GM12873 (cell line): ENCODE data around the gene SOX15.

Experiments
- TF ChIP-seq, protein P1 (sequence below): IDR thresholded peaks from 2 replicates; pipeline ENCODE4 v1.5.1; 2012; ENCODE audit warnings: low read depth, mild to moderate bottlenecking, moderate library complexity, low read length, control low read depth; ENCODE audit not compliant: insufficient read depth; ENCODE audit errors: missing control alignments

SOX15 gene

DNA sequence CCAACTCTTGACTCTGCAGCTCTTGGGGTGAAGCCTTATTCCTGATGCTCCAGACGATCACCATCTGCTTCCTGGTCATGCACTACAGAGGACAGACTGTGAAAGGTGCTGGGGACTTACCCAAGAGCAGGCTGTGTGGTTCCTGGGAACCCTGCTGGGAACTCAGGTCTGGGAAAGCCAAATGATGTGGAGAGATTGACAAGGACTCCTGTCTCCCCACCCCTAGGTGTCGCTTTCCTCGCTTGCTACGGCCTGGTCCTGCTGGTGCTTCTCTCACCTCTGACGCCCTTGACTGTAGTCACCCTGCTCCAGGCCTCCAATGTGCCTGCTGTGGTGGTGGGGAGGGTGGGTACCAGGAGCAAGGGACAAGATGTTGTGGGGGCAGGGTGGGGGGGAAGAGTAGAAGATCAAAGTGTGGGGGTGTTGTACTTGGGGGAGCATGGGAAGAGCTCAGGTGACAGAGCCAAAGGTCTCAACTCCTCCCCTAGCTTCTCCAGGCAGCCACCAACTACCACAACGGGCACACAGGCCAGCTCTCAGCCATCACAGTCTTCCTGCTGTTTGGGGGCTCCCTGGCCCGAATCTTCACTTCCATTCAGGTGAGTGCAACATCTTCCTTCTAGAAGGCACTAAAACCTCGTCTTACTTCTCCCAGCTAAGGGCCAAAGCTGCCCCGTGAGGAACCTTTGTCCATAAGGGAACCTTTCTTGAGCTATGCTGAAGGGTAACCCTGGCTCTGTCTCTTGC is 3.0 kb downstream of the SOX15 start:
- TF ChIP-seq, protein P1, sequence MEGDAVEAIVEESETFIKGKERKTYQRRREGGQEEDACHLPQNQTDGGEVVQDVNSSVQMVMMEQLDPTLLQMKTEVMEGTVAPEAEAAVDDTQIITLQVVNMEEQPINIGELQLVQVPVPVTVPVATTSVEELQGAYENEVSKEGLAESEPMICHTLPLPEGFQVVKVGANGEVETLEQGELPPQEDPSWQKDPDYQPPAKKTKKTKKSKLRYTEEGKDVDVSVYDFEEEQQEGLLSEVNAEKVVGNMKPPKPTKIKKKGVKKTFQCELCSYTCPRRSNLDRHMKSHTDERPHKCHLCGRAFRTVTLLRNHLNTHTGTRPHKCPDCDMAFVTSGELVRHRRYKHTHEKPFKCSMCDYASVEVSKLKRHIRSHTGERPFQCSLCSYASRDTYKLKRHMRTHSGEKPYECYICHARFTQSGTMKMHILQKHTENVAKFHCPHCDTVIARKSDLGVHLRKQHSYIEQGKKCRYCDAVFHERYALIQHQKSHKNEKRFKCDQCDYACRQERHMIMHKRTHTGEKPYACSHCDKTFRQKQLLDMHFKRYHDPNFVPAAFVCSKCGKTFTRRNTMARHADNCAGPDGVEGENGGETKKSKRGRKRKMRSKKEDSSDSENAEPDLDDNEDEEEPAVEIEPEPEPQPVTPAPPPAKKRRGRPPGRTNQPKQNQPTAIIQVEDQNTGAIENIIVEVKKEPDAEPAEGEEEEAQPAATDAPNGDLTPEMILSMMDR, result no peak

GRCh38 chr17:7583253-7584109 is 6.4 kb downstream of the SOX15 start, which contains the start of gene MPDU1:
Gene MPDU1 (plus strand): TSS chr17:7583852. CDS start chr17:7583863, 11 bp downstream.
- TF ChIP-seq, protein P1, result no peak

DNA sequence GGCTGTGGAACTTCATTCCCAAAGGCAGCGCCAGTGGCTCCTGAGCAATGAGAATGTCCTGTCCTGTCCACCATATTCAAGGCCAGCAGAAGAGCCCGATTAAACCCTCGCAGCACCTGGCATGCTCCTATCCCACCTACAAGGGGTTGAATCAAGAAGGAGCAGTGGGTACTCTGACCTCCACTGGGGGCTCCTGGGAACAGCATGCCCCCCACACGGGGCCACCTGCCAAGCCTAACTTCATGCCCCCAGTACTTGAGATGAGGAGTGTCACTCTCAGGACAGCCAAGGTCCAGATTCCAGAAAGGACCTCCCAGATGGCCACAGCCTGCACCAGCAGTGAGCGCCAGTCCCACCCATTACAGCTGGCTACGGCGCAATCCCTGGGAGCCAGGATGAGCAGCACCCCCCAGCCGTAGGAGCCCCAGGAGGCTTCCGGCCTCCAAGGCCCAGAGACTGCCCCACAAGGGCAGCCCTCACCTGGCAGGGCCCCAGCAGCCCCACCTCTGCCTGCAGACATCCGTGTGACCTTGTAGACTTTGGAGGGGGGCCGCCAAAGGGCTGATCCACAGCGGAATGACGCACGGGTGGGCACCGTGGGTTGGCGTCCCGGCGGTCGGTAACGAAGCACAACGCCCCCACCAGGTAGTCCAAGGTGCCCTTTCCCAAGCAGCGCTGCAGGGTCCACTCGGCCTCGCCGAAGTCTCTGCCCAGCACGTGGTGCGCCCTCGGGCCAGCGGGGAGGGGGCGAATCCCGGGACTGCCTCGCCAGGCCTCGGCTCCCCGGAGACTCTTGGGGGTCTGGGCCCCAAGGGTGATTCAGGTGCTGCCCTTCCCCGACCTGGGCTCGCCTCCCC is 7.3 kb downstream of the SOX15 start:
- TF ChIP-seq, protein P1, result no peak

DNA sequence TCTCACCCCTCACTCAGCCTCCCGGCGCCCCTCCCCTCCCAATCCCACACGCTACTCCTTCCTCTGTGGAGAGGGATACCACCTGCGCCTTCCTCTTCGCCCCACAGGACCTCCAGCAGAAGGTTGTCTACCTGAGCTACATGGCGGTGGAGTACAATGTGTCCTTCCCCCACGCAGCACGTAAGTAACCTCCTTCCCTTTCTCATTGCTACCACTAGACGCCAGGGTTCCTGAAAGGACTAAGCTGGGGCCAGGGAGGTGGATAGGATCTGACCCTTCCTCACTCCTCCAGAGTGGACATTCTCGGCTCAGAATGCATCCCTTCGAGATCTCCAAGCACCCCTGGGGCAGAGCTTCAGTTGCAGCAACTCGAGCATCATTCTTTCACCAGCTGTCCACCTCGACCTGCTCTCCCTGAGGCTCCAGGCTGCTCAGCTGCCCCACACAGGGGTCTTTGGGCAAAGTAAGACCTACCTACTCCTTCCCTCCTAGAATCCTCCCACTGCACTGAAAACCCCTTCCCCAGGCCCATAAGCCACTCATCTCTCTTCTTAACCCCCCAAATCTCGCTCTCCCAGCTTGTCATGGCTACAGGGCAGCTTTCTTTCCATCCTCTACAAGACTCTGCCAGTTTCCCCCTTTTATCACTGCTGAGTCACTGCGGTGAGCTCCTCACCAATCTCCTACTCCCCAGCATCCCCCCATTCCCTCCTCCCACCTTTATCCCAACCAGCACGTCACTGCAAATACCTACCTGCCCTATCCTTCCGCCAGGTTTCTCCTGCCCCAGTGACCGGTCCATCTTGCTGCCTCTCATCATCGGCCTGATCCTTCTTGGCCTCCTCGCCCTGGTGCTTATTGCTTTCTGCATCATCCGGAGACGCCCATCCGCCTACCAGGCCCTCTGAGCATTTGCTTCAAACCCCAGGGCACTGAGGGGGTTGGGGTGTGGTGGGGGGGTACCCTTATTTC is 9.0 kb downstream of the SOX15 start:
- TF ChIP-seq, protein P1, result no peak

DNA sequence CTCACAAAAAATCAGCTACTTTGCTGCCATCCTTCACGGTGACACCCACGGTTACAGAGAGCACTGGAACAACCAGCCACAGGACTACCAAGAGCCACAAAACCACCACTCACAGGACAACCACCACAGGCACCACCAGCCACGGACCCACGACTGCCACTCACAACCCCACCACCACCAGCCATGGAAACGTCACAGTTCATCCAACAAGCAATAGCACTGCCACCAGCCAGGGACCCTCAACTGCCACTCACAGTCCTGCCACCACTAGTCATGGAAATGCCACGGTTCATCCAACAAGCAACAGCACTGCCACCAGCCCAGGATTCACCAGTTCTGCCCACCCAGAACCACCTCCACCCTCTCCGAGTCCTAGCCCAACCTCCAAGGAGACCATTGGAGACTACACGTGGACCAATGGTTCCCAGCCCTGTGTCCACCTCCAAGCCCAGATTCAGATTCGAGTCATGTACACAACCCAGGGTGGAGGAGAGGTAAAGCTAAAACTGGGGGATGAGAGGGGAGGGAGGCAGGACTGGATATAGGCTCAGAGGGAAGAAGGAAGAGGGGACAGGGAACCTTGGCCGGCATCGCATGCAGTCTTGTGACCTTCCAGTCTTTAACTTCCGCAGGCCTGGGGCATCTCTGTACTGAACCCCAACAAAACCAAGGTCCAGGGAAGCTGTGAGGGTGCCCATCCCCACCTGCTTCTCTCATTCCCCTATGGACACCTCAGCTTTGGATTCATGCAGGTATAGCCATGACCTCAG is 9.9 kb downstream of the SOX15 start:
- TF ChIP-seq, protein P1, result no peak

GRCh38 chr17:7579001-7579833 is 10.7 kb downstream of the SOX15 start, which contains the start of gene CD68:
Gene CD68 (plus strand): TSS chr17:7579638. CDS start chr17:7579678, 40 bp downstream.
- TF ChIP-seq, protein P1, result no peak
